Activated CD4-positive, CD25-positive, alpha-beta regulatory T cell treated with anti-CD3 and anti-CD28 coated beads, Interleukin-2, amount 50 U/mL, for 16 hours (primary cell): ENCODE measurements around the gene MTNR1A.
"Not testable (repeated sequence)": the region's sequence is repeated elsewhere in the genome, so short reads cannot be mapped to it uniquely, and the experiment has no call there.

Experiments
- DNase-seq: peaks from one replicate; pipeline ENCODE4 v3.0.0-alpha.2; 2020; ENCODE audit warnings: low read depth, low spot score

MTNR1A gene

GRCh38 chr4:186563761-186564160 is 8.4 kb upstream of the MTNR1A start:
- DNase-seq, result no peak

- no peak for DNase-seq
Observed at GRCh38 chr4:186561748-186562147, 6.4 kb upstream of the MTNR1A start.

GRCh38 chr4:186560647-186561046 is 5.3 kb upstream of the MTNR1A start:
- no peak for DNase-seq

DNA sequence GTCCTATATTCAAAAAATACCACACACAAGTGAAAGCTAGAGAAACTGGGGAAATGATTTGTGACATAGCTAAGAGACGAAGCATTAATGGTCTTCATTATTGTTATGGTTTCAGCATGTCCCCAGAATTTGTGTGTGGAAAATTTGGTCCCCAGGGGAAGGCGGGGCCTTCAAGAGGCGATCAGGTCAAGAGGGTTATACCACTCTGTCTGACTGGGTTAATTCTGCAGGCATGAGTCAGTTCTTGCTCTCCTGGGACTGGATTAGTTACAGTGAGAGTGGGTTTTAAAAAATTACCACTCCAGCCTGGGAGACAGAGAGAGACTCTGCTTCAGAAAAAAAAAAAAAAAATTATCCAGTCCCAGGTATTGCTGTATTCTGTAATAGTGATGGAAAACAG is 2.1 kb upstream of the MTNR1A start:
- no peak for DNase-seq

- no peak for DNase-seq
Observed at GRCh38 chr4:186557061-186557460, 1.7 kb upstream of the MTNR1A start.

- no peak for DNase-seq
Observed at GRCh38 chr4:186554539-186554913, 841 bp downstream of the MTNR1A start.

GRCh38 chr4:186553717-186554116 is 1.6 kb downstream of the MTNR1A start:
- no peak for DNase-seq

GRCh38 chr4:186551849-186552248 is 3.5 kb downstream of the MTNR1A start:
- DNase-seq, result no peak

DNA sequence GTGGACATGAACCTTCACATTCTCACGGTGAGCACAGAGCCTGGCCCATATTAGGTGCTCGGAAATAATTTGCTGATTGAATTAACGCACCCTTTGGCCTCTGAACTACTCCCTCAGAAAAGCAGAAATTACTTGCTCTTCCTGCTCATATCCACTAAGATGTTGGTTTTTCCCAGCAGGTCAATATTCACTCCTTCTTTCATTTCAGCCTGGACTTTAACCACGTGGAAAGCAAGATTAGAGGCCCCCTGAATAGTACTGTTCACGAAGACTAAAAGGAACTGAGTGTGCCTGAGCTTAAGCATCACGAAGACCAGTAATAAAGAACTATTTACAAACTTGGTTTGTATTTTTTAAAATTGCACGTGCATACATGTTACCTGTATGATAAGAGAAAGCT is 9.9 kb downstream of the MTNR1A start:
- no peak for DNase-seq

DNA sequence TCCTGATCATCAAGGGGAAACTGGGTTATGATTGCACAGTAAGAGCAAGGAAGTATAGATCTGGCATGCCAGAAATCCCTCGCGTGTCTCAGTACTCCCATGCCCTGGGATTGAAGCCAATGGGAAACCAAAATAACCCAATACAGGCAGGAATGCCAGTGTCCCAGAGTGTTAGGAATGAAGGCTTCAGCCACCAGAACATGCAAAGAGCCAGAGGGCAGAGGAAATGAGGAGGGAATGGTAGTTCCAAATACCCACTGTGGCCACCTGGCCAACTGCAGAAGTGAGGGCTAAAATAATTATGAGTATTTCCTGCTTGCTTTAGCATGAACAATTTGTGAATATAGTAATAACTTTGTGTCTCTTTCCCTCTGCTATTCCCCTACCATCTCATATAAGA is 12.2 kb downstream of the MTNR1A start:
- no peak for DNase-seq

- DNase-seq, result no peak
Observed at GRCh38 chr4:186541801-186542200, 13.6 kb downstream of the MTNR1A start.

GRCh38 chr4:186537843-186538521 is 17.4 kb downstream of the MTNR1A start:
- no peak for DNase-seq

DNA sequence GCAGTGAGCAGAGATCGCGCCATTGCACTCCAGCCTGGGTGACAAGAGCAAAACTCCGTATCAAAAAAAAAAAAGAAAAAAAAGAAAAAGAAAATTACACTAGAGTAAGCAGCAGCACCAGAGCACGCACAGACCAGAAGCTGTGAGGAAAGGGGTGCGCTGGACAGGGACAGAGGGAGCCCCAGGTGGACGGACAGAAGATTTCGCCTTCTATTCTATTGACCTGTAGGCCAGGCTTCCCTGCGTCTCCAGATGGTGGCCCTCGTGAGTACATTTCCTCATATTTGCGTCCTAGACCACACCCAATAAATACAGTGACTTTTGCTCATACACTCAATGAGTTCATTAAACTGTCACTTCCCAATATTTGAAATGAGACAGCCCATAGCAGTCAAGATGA is 19.1 kb downstream of the MTNR1A start:
- no peak for DNase-seq

DNA sequence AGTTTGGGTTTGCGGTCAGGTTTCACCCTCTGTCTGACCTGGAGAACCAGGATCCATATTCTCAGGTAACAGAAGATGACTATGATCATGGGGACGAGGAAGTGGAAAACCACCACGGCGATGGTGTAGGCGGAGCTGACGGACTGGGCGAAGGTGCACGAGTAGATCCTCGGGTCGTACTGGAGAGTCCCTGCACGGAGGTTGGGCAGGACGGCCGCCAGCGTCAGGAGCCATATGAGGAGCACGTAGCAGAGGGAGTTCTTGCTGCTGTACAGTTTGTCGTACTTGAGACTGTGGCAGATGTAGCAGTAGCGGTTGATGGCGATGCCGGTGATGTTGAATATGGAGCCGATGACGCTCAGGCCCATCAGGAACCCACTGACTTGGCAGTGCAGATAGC is 21.3 kb downstream of the MTNR1A start:
- no peak for DNase-seq

- DNase-seq, result not testable (repeated sequence)
Observed at GRCh38 chr4:186523927-186524326, 31.4 kb downstream of the MTNR1A start.

- no peak for DNase-seq
Observed at GRCh38 chr4:186516287-186516686, 39.1 kb downstream of the MTNR1A start.

DNA sequence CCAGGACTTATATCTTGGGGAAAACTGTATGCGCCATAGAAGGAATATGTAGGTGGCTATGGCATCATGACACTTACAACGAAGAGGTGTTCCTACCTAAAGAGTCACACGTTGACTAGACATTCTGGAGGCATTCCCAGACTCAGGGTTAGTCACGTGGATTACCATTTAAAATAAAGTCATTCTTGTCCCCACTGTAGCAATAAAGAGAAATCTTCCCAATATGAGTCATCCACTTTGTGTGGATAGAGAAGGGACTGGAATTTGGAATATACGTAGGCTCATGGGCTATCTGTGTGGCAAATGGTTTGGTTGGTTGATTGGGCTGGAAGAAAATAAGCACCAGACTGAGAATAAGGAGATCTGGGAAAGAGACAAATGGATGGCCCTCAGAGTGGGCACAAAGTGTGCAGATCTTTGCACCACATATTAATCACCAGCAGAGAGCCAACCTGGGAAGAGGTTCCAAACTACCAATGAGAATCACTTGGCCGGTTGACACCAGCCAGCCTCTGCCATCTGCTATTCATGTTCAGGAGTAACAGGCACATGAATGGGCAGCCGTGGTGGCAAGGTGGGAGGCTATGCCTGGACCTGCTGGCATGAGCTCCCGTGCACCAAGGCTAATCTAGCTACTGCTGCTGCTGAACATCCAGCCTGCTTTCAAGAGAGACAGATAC is 41.0 kb downstream of the MTNR1A start:
- DNase-seq, result no peak

DNA sequence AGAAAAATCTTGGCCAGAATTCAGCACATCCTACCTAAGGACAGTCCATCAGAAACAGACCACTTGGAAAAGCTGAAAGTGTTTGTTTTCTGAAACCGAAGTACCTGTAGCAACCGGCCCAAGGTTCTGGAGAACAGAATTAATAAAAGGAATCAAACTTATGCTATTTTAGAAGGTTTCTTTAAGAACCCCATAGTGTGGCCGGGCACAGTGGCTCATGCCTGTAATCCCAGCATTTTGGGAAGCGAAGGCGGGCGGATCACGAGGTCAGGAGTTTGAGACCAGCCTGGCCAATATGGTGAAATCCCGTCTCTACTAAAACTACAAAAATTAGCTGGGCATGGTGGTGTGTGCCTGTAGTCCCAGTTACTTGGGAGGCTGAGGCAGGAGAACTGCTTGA is 50.6 kb downstream of the MTNR1A start:
- not testable (repeated sequence) for DNase-seq

DNA sequence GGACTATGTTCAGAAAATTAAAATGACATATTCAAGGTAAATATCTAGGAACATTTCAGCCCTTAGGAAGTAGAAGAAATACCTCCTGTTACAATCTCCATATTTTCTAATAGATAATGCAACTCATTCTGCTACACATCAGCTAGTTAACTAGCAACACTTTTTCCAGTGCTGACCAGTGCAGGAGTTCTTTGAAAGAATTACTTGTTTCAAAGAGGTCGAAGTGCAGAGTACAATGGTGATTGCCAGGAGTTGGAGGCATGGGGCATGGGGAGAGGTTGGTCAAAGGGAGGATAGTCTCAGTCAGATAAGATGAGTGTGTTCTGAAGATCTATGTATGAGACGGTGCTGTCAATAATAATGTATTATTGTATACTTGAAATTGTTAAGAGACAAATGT is 53.1 kb downstream of the MTNR1A start:
- no peak for DNase-seq

GRCh38 chr4:186501554-186501953 is 53.8 kb downstream of the MTNR1A start:
- DNase-seq, result no peak

DNA sequence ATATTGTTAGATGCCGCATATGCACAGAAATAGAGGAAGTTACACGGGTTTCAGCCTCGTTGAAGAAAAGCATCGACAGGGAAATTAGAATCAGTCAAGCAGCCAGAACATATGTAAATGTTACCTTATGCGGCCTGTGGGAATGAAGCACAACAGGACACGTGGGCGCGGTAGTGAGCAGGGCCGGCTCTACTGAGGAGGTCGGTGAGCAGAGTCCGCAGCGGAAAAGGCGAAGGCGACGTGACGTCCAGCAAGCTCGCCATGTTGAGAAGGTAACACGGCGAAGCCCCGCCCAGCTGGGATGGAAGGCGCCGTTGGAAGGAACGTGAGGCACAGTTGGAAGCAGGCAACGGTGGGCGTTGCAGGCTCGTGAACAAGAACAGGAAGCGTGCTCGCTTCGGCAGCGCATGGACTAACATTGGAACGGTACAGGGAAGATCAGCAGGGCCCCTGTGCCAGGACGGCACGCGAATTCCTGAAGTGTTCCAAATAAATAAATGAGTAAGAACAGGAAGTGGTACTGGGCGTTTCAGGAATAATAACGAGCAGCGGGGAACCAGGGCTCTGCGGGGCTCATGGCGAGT is 54.6 kb downstream of the MTNR1A start:
- no peak for DNase-seq

DNA sequence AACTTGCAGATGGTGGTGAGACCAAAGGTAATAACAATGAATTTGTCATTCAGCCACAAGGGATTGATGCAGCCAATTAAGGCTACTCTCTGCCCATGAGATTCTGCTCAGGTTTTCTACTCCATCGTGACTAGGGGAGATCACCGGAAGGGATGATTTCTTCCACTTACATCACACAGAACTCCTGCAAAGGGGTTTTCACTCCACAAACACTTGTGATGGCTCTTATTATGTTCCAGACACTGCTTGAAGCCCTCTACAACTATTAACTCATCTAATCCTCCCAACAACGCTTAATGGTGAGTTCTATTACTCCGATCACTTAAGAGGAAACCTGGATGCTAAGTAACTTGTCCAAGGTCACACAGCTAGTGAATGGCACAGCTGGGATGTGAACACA is 55.9 kb downstream of the MTNR1A start:
- no peak for DNase-seq

- DNase-seq, result no peak
Observed at GRCh38 chr4:186497043-186497442, 58.3 kb downstream of the MTNR1A start.
